ENCODE measurements around the gene UBL7. TPM values are rescaled to one million over a fixed set of nuclear protein-coding genes. Genes with fewer than 3 reads are reported as not detected.

UBL7 gene
- total and polyA plus RNA-seq, 8 donors = 16.0 to 30.2 (median 19.1) TPM

GRCh38 chr15:74408385-74408784 is 52.6 kb downstream of the UBL7 start:
- intact Hi-C loops (cut with DNase I) = no loop called here
- Histone ChIP-seq H3K9me3 (no peaks in the 10 kb centered on the region), H3K4me3 (no peak overlapping the region), H3K4me1 (no peaks in the 10 kb centered on the region), H3K27me3 (no peaks in the 10 kb centered on the region), H3K27ac (no peak overlapping the region), H3K36me3 (no peaks in the 10 kb centered on the region)
- ATAC-seq (no peak), DNase-seq (no peak), FAIRE-seq (no peak)
- 56 to 80% methylated on average over 2 of the region's 2 CpGs for WGBS, 2 donors
- TF ChIP-seq CTCF (IDR thresholded peaks at IDR 0.05) = no peak

- WGBS, 2 donors = 41 to 44% methylated on average over 11 to 12 of the region's 12 CpGs
- no peak overlapping the region for H3K27ac ChIP-seq
- TF ChIP-seq CTCF (IDR thresholded peaks at IDR 0.05) = no peak
- H3K4me1 ChIP-seq = no peaks in the 10 kb centered on the region
- no peak for FAIRE-seq
- H3K36me3 ChIP-seq = no peaks in the 10 kb centered on the region
- no peaks in the 10 kb centered on the region for H3K27me3 ChIP-seq
- peak in 1 of 4 donors; percentile 47 for ATAC-seq
- no peak overlapping the region for H3K4me3 ChIP-seq
- intact Hi-C loops (cut with DNase I) = no loop called here
- DNase-seq = no peak
- H3K9me3 ChIP-seq = no peaks in the 10 kb centered on the region
Measured at GRCh38 chr15:74406992-74407705, 53.8 kb downstream of the UBL7 start.

GRCh38 chr15:74406517-74406916 is 54.4 kb downstream of the UBL7 start:
- no peaks in the 10 kb centered on the region for H3K4me1 ChIP-seq
- TF ChIP-seq CTCF (IDR thresholded peaks at IDR 0.05) = no peak

GRCh38 chr15:74405823-74406222 is 55.1 kb downstream of the UBL7 start:
- Histone ChIP-seq H3K36me3 (no peaks in the 10 kb centered on the region), H3K27ac (no peak overlapping the region), H3K4me3 (no peak overlapping the region), H3K27me3 (no peaks in the 10 kb centered on the region), H3K9me3 (no peaks in the 10 kb centered on the region), H3K4me1 (no peaks in the 10 kb centered on the region)
- TF ChIP-seq CTCF (IDR thresholded peaks at IDR 0.05) = no peak
- FAIRE-seq (no peak), ATAC-seq (no peak), DNase-seq (no peak)
- intact Hi-C loops (cut with DNase I) = no loop called here
- 50 to 67% methylated on average over 7 of the region's 7 CpGs for WGBS, 2 donors

More at GRCh38 chr15:74406517-74406916, 54.4 kb downstream of the UBL7 start:
- Histone ChIP-seq H3K9me3 (no peaks in the 10 kb centered on the region), H3K27ac (no peak overlapping the region), H3K27me3 (no peaks in the 10 kb centered on the region), H3K36me3 (no peaks in the 10 kb centered on the region), H3K4me3 (no peak overlapping the region)
- intact Hi-C loops (cut with DNase I) = no loop called here
- DNase-seq (no peak), ATAC-seq (no peak), FAIRE-seq (no peak)
- WGBS, 2 donors = 73 to 78% methylated on average over 4 of the region's 4 CpGs

- no peak for DNase-seq
- intact Hi-C loops (cut with DNase I) = no loop called here
- Histone ChIP-seq H3K4me1 (no peaks in the 10 kb centered on the region), H3K4me3 (no peak overlapping the region), H3K27me3 (no peaks in the 10 kb centered on the region), H3K36me3 (no peaks in the 10 kb centered on the region), H3K27ac (no peak overlapping the region), H3K9me3 (no peaks in the 10 kb centered on the region)
- WGBS, 2 donors = 63 to 69% methylated on average over 16 of the region's 16 CpGs
- ATAC-seq = no peak
- no peak for FAIRE-seq
- TF ChIP-seq CTCF (IDR thresholded peaks at IDR 0.05) = no peak
Measured at GRCh38 chr15:74403991-74404563, 56.9 kb downstream of the UBL7 start.
